ENCODE results near the gene SLC6A13. TPM values are rescaled to one million over a fixed set of nuclear protein-coding genes. Genes with fewer than 3 reads are reported as not detected.

The SLC6A13 gene
- polyA plus RNA-seq, 2 of the 4 experiments (the other 2 are of a cell fraction), result 0.43 to 0.49 TPM

DNA sequence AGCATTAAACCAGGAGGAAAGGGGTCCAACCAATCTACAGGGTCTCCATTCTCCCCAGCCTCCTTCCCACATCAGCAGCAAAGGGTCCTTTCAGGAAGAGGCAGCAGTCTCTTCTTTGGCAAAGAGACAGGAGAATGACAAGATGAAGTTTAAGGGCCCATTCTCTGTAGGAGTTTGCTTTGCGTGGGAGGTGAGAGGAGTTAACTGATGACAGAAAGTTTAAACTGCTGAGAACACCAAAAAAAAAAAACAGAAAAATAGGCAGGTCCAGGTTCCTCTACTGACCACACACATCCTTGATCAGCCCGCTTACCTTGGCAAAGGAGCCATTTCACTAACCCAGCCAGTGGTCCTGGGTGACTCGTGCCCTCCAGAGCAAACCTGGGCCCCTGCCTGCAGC lies 5.7 kb downstream of the SLC6A13 start:
- POLR2A ChIA-PET, result no interaction called here
- CTCF ChIA-PET, result interaction anchor here (2.0 to 2.3 kb wide), 2 partner anchors 10 to 34 kb away, joined by 5 read pairs; no protein-coding TSS in a partner anchor
- no peak overlapping the region for H3K27ac ChIP-seq
- FAIRE-seq (no peak), ATAC-seq (no peak), DNase-seq (ENCODE audit: low read depth in 1 of 2, low spot score in 1 of 2) (no peak)
- H3K4me3 ChIP-seq, result no peak overlapping the region
- no peaks in the 10 kb centered on the region for H3K4me1 ChIP-seq
- no peak overlapping the region for H3K4me2 ChIP-seq
- no peaks in the 10 kb centered on the region for H3K9me3 ChIP-seq
- 45% methylated on average over 3 of the region's 3 CpGs for WGBS (ENCODE audit: missing lambda C conversion rate)
- TF ChIP-seq FOSL2 (IDR thresholded peaks at IDR 0.05) (no peak), FOSL2 (CRISPR knock-in tag; IDR thresholded peaks at IDR 0.05) (no peak), KDM1A (IDR thresholded peaks at IDR 0.05; ENCODE audit: low read depth) (no peak), KDM5A (IDR thresholded peaks at IDR 0.05) (no peak), HOXA7 (CRISPR knock-in tag; IDR thresholded peaks at IDR 0.05) (no peak), HOXB5 (CRISPR knock-in tag; IDR thresholded peaks at IDR 0.05) (no peak)
- TF ChIP-seq, protein P1, sequence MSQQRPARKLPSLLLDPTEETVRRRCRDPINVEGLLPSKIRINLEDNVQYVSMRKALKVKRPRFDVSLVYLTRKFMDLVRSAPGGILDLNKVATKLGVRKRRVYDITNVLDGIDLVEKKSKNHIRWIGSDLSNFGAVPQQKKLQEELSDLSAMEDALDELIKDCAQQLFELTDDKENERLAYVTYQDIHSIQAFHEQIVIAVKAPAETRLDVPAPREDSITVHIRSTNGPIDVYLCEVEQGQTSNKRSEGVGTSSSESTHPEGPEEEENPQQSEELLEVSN (IDR thresholded peaks at IDR 0.05; ENCODE audit: borderline replicate concordance, low read depth), result no peak
- TF ChIP-seq, protein P2, sequence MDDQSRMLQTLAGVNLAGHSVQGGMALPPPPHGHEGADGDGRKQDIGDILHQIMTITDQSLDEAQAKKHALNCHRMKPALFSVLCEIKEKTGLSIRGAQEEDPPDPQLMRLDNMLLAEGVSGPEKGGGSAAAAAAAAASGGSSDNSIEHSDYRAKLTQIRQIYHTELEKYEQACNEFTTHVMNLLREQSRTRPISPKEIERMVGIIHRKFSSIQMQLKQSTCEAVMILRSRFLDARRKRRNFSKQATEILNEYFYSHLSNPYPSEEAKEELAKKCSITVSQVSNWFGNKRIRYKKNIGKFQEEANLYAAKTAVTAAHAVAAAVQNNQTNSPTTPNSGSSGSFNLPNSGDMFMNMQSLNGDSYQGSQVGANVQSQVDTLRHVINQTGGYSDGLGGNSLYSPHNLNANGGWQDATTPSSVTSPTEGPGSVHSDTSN (IDR thresholded peaks at IDR 0.05), result no peak
- TF ChIP-seq, protein P3, sequence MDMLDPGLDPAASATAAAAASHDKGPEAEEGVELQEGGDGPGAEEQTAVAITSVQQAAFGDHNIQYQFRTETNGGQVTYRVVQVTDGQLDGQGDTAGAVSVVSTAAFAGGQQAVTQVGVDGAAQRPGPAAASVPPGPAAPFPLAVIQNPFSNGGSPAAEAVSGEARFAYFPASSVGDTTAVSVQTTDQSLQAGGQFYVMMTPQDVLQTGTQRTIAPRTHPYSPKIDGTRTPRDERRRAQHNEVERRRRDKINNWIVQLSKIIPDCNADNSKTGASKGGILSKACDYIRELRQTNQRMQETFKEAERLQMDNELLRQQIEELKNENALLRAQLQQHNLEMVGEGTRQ (IDR thresholded peaks at IDR 0.05), result no peak
- TF ChIP-seq, protein P4, sequence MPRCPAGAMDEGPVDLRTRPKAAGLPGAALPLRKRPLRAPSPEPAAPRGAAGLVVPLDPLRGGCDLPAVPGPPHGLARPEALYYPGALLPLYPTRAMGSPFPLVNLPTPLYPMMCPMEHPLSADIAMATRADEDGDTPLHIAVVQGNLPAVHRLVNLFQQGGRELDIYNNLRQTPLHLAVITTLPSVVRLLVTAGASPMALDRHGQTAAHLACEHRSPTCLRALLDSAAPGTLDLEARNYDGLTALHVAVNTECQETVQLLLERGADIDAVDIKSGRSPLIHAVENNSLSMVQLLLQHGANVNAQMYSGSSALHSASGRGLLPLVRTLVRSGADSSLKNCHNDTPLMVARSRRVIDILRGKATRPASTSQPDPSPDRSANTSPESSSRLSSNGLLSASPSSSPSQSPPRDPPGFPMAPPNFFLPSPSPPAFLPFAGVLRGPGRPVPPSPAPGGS (IDR thresholded peaks at IDR 0.05), result no peak
- TF ChIP-seq, protein P5, sequence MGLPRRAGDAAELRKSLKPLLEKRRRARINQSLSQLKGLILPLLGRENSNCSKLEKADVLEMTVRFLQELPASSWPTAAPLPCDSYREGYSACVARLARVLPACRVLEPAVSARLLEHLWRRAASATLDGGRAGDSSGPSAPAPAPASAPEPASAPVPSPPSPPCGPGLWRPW (IDR thresholded peaks at IDR 0.05), result no peak

DNA sequence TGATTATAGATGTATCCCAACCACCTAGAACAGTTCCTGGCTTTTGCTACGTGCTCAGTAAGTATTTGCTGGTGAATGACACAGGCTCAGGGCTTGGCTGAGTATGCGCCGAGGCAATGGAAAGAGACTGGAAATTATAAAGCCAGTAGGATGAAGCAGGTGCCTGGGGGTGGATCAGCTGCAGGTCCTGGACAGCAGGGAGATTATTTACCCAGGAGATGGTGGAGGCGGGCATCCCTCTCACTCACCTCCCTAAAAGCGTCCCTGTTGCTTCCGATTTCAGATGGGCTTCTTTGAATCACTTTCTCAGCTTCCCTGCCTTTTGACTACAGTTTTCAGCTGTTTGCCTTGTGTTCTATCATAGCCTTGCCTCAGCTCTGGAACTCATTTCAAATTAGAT lies 6.4 kb downstream of the SLC6A13 start:
- no peaks in the 10 kb centered on the region for H3K4me1 ChIP-seq
- TF ChIP-seq MAZ (IDR thresholded peaks at IDR 0.05; ENCODE audit: borderline replicate concordance, low read depth, low read length), result no peak
- no peak for TF ChIP-seq MAFK (IDR thresholded peaks at IDR 0.05; ENCODE audit: partially characterized antibody)
- DNase-seq (ENCODE audit: low read depth in 1 of 2, low spot score in 1 of 2) (no peak), FAIRE-seq (no peak), ATAC-seq (no peak)
- no peaks in the 10 kb centered on the region for H3K9me3 ChIP-seq
- no peak overlapping the region for H3K4me3 ChIP-seq
- H3K4me2 ChIP-seq, result no peak overlapping the region
- 76% methylated on average over 6 of the region's 6 CpGs for WGBS (ENCODE audit: missing lambda C conversion rate)
- ChIA-PET POLR2A (no interaction called here), CTCF (interaction anchor here (1.2 to 2.0 kb wide), 2 partner anchors 9 to 48 kb away, joined by 3 to 5 read pairs; no protein-coding TSS in a partner anchor)
- no peak overlapping the region for H3K27ac ChIP-seq

DNA sequence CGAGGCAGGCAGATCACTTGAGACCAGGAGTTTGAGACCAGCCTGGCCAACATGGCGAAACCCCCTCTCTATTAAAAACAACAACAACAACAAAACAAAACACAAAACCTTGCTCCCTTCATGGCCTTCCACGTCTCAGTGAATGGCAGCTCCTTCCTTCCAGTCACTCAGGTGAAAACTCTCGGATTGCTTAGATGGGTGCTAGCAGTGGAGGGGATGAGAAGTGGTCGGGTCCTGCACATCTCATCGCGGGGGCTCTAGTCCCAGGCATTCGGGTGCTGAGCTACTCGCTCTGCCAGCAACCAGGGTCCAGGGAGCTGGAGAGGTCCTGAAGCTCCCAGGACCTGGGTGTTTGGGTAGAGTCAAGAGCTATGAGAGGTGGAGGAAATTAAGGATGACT lies 7.7 kb downstream of the SLC6A13 start:
- Histone ChIP-seq H3K27ac (no peak overlapping the region), H3K4me3 (no peak overlapping the region), H3K4me1 (no peaks in the 10 kb centered on the region), H3K9me3 (no peaks in the 10 kb centered on the region), H3K4me2 (no peak overlapping the region)
- no peak for DNase-seq (ENCODE audit: low read depth in 1 of 2, low spot score in 1 of 2)
- ATAC-seq, result no peak
- TF ChIP-seq, protein P6, sequence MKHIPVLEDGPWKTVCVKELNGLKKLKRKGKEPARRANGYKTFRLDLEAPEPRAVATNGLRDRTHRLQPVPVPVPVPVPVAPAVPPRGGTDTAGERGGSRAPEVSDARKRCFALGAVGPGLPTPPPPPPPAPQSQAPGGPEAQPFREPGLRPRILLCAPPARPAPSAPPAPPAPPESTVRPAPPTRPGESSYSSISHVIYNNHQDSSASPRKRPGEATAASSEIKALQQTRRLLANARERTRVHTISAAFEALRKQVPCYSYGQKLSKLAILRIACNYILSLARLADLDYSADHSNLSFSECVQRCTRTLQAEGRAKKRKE (CRISPR knock-in tag; IDR thresholded peaks at IDR 0.05; ENCODE audit: low read depth), result no peak
- TF ChIP-seq POLR2AphosphoS2 (conservative IDR thresholded peaks at IDR 0.05; ENCODE audit: low read length) (no peak), RFX5 (IDR thresholded peaks at IDR 0.05) (no peak), MAZ (IDR thresholded peaks at IDR 0.05; ENCODE audit: borderline replicate concordance, low read depth, low read length) (no peak), HOXB13 (CRISPR knock-in tag; IDR thresholded peaks at IDR 0.05; ENCODE audit: low read depth) (no peak), RNF2 (IDR thresholded peaks at IDR 0.05; ENCODE audit: borderline replicate concordance, low read depth) (no peak), MYC (IDR thresholded peaks at IDR 0.05; ENCODE audit: borderline replicate concordance, low read length) (no peak), GATA3 (IDR thresholded peaks at IDR 0.05; ENCODE audit: borderline replicate concordance) (no peak), RCOR1 (IDR thresholded peaks at IDR 0.05; ENCODE audit: low read depth, low read length) (no peak), KDM1A (IDR thresholded peaks at IDR 0.05; ENCODE audit: low read depth) (no peak), EP300 (IDR thresholded peaks at IDR 0.05) (no peak), EHF (CRISPR knock-in tag; IDR thresholded peaks at IDR 0.05) (no peak), ZNF302 (CRISPR knock-in tag; IDR thresholded peaks at IDR 0.05) (no peak), HDAC2 (IDR thresholded peaks at IDR 0.05) (no peak), CHD4 (IDR thresholded peaks at IDR 0.05; ENCODE audit: borderline replicate concordance) (no peak), TP53 (CRISPR knock-in tag; IDR thresholded peaks at IDR 0.05) (no peak), FOSL2 (IDR thresholded peaks at IDR 0.05) (no peak), FOSL2 (CRISPR knock-in tag; IDR thresholded peaks at IDR 0.05) (no peak), KDM5A (IDR thresholded peaks at IDR 0.05) (no peak), NPAS2 (CRISPR knock-in tag; IDR thresholded peaks at IDR 0.05; ENCODE audit: borderline replicate concordance) (no peak)
- TF ChIP-seq, protein P1 (IDR thresholded peaks at IDR 0.05; ENCODE audit: borderline replicate concordance, low read depth), result no peak
- POLR2A ChIA-PET, result no interaction called here
- FAIRE-seq, result no peak
- CTCF ChIA-PET, result interaction anchor here (1.1 to 1.2 kb wide), 2 partner anchors 35 to 50 kb away, joined by 3 read pairs; no protein-coding TSS in a partner anchor
- WGBS (ENCODE audit: missing lambda C conversion rate), result 50% methylated on average over 8 of the region's 9 CpGs
